Measurements from ENCODE around the gene GRHL1. TPM values are rescaled to one million over a fixed set of nuclear protein-coding genes. Genes with fewer than 3 reads are reported as not detected.

Gene GRHL1
- total and polyA plus RNA-seq, 2 experiments from 2014 or later, result 2.9 to 4.2 TPM

DNA sequence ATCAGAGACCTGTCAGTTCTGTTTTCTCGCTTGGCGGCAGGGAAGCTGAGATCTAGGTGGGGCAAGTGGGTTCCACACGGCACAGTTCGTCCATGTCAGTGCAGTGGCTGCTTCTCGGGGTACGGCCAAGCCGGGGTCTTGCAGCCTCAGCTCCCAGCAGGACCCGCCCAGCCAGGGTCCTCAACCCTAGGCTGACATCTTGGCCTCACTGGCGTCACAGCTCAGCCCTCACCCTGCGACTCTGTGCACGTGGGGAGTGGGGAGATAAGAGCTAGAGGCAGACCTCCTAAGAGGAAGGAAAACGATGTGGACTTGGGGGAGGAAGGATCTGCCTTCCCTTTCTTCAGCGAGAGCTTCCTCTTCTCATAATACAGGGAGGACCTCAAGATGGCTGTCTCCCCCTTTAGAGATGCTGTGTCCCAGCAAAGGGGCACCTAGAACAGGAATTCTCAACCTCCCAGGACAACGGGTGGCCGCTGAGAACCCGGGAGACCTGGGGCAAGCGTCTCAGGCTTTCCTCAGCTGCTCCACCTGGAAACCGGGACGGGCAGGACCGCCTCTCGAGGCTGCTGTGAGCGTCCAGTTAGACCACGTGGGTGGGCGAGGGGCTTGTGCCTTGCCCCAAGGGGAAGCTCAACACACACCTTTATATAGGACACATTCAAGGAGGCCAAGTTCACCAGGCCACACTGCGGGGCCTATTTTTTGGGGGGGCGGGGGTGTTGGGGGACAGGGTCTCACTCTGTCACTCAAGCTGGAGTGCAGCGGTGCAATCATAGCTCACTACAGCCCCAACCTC is 68.3 kb downstream of the GRHL1 start:
- H3K9me3 Mint-ChIP-seq, result no peaks in the 10 kb centered on the region
- H3K4me3 Mint-ChIP-seq, result no peak overlapping the region
- H3K9me2 ChIP-seq (ENCODE audit: insufficient read depth), result no peaks in the 10 kb centered on the region
- no peaks in the 10 kb centered on the region for H3F3A ChIP-seq (replicated peaks; ENCODE audit: low read depth)
- no peak for DNase-seq (ENCODE audit: low spot score)
- no peaks in the 10 kb centered on the region for H3K27me3 ChIP-seq (ENCODE audit: insufficient read depth)
- no peaks in the 10 kb centered on the region for H3K36me3 ChIP-seq (ENCODE audit: insufficient read depth)
- H3K36me3 Mint-ChIP-seq (ENCODE audit: low read depth), result no peaks in the 10 kb centered on the region; the same call in 2 of the 3 replicates
- no peaks in the 10 kb centered on the region for H4K20me1 ChIP-seq (replicated peaks; ENCODE audit: insufficient read depth)
- no peak overlapping the region for H3K4me3 ChIP-seq
- H2AFZ ChIP-seq, result peak overlapping the region; percentile 38; the same call in 1 of the 2 replicates
- H3K4me1 ChIP-seq (ENCODE audit: insufficient read depth), result no peaks in the 10 kb centered on the region
- TF ChIP-seq, protein P1, sequence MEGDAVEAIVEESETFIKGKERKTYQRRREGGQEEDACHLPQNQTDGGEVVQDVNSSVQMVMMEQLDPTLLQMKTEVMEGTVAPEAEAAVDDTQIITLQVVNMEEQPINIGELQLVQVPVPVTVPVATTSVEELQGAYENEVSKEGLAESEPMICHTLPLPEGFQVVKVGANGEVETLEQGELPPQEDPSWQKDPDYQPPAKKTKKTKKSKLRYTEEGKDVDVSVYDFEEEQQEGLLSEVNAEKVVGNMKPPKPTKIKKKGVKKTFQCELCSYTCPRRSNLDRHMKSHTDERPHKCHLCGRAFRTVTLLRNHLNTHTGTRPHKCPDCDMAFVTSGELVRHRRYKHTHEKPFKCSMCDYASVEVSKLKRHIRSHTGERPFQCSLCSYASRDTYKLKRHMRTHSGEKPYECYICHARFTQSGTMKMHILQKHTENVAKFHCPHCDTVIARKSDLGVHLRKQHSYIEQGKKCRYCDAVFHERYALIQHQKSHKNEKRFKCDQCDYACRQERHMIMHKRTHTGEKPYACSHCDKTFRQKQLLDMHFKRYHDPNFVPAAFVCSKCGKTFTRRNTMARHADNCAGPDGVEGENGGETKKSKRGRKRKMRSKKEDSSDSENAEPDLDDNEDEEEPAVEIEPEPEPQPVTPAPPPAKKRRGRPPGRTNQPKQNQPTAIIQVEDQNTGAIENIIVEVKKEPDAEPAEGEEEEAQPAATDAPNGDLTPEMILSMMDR (conservative IDR thresholded peaks at IDR 0.05; ENCODE audit: low read depth in 2 of 2), result peak in 1 of 2 experiments; percentile 25; a peak in 2 of 4 replicates
- TF ChIP-seq ZNF331 (CRISPR knock-in tag; IDR thresholded peaks at IDR 0.05; ENCODE audit: low read depth) (no peak), EZH2phosphoT487 (IDR thresholded peaks at IDR 0.05; ENCODE audit: unreplicated experiment) (no peak), CREB1 (CRISPR knock-in tag; IDR thresholded peaks at IDR 0.05; ENCODE audit: low read depth) (no peak)
- H3K4me2 ChIP-seq, result no peak overlapping the region
- H3K27me3 Mint-ChIP-seq (ENCODE audit: insufficient read depth, low read depth, poor library complexity), result no peaks in the 10 kb centered on the region
- H3K4me1 Mint-ChIP-seq, result no peaks in the 10 kb centered on the region; the same call in 2 of the 3 replicates
- no peak overlapping the region for H3K27ac ChIP-seq (ENCODE audit: low read depth)
- H3K79me2 ChIP-seq (replicated peaks; ENCODE audit: insufficient read depth), result no peaks in the 10 kb centered on the region
- no peak; the same call in 2 of the 3 replicates for ATAC-seq
- H3K27ac Mint-ChIP-seq, result no peak overlapping the region

DNA sequence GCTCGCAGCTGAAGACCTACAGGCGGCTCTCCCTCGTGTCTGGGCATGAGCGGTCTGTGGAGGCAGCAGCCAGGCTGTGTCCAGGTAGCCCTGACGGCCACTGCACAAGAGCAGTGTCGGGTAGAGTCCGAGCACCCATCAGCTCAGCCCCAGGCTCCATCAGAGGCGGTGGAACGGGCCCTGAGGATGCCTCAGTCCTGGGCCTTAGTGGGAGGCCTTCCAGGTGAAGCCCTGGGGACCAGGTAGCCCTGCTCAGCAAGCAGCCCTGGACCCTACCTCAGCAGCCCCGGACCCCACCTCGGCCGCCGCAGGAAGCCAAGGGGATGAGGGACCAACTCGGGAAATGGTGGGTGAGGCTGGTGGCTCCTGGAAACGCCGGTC is 70.5 kb downstream of the GRHL1 start:
- H3K4me1 Mint-ChIP-seq, result no peaks in the 10 kb centered on the region; the same call in 2 of the 3 replicates
- ATAC-seq, result no peak

More for the DNA sequence above, 70.5 kb downstream of the GRHL1 start:
- TF ChIP-seq, protein P2, sequence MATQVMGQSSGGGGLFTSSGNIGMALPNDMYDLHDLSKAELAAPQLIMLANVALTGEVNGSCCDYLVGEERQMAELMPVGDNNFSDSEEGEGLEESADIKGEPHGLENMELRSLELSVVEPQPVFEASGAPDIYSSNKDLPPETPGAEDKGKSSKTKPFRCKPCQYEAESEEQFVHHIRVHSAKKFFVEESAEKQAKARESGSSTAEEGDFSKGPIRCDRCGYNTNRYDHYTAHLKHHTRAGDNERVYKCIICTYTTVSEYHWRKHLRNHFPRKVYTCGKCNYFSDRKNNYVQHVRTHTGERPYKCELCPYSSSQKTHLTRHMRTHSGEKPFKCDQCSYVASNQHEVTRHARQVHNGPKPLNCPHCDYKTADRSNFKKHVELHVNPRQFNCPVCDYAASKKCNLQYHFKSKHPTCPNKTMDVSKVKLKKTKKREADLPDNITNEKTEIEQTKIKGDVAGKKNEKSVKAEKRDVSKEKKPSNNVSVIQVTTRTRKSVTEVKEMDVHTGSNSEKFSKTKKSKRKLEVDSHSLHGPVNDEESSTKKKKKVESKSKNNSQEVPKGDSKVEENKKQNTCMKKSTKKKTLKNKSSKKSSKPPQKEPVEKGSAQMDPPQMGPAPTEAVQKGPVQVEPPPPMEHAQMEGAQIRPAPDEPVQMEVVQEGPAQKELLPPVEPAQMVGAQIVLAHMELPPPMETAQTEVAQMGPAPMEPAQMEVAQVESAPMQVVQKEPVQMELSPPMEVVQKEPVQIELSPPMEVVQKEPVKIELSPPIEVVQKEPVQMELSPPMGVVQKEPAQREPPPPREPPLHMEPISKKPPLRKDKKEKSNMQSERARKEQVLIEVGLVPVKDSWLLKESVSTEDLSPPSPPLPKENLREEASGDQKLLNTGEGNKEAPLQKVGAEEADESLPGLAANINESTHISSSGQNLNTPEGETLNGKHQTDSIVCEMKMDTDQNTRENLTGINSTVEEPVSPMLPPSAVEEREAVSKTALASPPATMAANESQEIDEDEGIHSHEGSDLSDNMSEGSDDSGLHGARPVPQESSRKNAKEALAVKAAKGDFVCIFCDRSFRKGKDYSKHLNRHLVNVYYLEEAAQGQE (IDR thresholded peaks at IDR 0.05; ENCODE audit: unreplicated experiment), result no peak
- TF ChIP-seq ZNF114 (CRISPR knock-in tag; IDR thresholded peaks at IDR 0.05), result no peak
- no peak for TF ChIP-seq EZH2 (IDR thresholded peaks at IDR 0.05; ENCODE audit: low read depth, unreplicated experiment)
- TF ChIP-seq, protein P3, sequence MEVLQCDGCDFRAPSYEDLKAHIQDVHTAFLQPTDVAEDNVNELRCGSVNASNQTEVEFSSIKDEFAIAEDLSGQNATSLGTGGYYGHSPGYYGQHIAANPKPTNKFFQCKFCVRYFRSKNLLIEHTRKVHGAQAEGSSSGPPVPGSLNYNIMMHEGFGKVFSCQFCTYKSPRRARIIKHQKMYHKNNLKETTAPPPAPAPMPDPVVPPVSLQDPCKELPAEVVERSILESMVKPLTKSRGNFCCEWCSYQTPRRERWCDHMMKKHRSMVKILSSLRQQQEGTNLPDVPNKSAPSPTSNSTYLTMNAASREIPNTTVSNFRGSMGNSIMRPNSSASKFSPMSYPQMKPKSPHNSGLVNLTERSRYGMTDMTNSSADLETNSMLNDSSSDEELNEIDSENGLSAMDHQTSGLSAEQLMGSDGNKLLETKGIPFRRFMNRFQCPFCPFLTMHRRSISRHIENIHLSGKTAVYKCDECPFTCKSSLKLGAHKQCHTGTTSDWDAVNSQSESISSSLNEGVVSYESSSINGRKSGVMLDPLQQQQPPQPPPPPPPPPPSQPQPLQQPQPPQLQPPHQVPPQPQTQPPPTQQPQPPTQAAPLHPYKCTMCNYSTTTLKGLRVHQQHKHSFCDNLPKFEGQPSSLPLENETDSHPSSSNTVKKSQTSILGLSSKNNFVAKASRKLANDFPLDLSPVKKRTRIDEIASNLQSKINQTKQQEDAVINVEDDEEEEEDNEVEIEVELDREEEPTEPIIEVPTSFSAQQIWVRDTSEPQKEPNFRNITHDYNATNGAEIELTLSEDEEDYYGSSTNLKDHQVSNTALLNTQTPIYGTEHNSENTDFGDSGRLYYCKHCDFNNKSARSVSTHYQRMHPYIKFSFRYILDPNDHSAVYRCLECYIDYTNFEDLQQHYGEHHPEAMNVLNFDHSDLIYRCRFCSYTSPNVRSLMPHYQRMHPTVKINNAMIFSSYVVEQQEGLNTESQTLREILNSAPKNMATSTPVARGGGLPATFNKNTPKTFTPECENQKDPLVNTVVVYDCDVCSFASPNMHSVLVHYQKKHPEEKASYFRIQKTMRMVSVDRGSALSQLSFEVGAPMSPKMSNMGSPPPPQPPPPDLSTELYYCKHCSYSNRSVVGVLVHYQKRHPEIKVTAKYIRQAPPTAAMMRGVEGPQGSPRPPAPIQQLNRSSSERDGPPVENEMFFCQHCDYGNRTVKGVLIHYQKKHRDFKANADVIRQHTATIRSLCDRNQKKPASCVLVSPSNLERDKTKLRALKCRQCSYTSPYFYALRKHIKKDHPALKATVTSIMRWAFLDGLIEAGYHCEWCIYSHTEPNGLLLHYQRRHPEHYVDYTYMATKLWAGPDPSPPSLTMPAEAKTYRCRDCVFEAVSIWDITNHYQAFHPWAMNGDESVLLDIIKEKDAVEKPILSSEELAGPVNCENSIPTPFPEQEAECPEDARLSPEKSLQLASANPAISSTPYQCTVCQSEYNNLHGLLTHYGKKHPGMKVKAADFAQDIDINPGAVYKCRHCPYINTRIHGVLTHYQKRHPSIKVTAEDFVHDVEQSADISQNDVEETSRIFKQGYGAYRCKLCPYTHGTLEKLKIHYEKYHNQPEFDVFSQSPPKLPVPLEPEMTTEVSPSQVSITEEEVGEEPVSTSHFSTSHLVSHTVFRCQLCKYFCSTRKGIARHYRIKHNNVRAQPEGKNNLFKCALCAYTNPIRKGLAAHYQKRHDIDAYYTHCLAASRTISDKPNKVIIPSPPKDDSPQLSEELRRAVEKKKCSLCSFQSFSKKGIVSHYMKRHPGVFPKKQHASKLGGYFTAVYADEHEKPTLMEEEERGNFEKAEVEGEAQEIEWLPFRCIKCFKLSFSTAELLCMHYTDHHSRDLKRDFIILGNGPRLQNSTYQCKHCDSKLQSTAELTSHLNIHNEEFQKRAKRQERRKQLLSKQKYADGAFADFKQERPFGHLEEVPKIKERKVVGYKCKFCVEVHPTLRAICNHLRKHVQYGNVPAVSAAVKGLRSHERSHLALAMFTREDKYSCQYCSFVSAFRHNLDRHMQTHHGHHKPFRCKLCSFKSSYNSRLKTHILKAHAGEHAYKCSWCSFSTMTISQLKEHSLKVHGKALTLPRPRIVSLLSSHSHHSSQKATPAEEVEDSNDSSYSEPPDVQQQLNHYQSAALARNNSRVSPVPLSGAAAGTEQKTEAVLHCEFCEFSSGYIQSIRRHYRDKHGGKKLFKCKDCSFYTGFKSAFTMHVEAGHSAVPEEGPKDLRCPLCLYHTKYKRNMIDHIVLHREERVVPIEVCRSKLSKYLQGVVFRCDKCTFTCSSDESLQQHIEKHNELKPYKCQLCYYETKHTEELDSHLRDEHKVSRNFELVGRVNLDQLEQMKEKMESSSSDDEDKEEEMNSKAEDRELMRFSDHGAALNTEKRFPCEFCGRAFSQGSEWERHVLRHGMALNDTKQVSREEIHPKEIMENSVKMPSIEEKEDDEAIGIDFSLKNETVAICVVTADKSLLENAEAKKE (CRISPR knock-in tag; IDR thresholded peaks at IDR 0.05), result no peak
- no peak for TF ChIP-seq ZNF331 (CRISPR knock-in tag; IDR thresholded peaks at IDR 0.05; ENCODE audit: low read depth)
- Histone ChIP-seq H3K27ac (ENCODE audit: low read depth) (no peak overlapping the region), H3K36me3 (ENCODE audit: insufficient read depth) (no peaks in the 10 kb centered on the region), H2AFZ (no peak overlapping the region), H3K9me2 (ENCODE audit: insufficient read depth) (no peaks in the 10 kb centered on the region), H3K79me2 (replicated peaks; ENCODE audit: insufficient read depth) (no peaks in the 10 kb centered on the region), H3K4me3 (no peak overlapping the region), H3K4me2 (no peak overlapping the region), H3K4me1 (ENCODE audit: insufficient read depth) (no peaks in the 10 kb centered on the region), H3F3A (replicated peaks; ENCODE audit: low read depth) (no peaks in the 10 kb centered on the region), H4K20me1 (replicated peaks; ENCODE audit: insufficient read depth) (no peaks in the 10 kb centered on the region), H3K27me3 (ENCODE audit: insufficient read depth) (no peaks in the 10 kb centered on the region)
- no peaks in the 10 kb centered on the region; the same call in 2 of the 3 replicates for H3K36me3 Mint-ChIP-seq (ENCODE audit: low read depth)
- no peak overlapping the region for H3K27ac Mint-ChIP-seq
- no peaks in the 10 kb centered on the region for H3K9me3 Mint-ChIP-seq
- no peak overlapping the region for H3K4me3 Mint-ChIP-seq
- no peak for DNase-seq (ENCODE audit: low spot score)
- peaks cover 4% of the 10 kb centered on the region for H3K27me3 Mint-ChIP-seq (ENCODE audit: insufficient read depth, low read depth, poor library complexity)
